Measurements from ENCODE around the gene AFF1.
A peak's percentile ranks its signal among the peaks of the same experiment; 100 is the strongest.

The AFF1 gene

GRCh38 chr4:87114245-87115062 is 179.6 kb downstream of the AFF1 start:
- no peak for DNase-seq (ENCODE audit: low read depth, low spot score)
- no peak overlapping the region for H3K4me3 ChIP-seq (ENCODE audit: low read depth, low read length)
- peak; percentile 21 for TF ChIP-seq CTCF (IDR thresholded peaks at IDR 0.05; ENCODE audit: low read depth, low read length)
- in situ Hi-C loops (cut with HindIII; ENCODE audit: low sequenced_read_pairs) = no loop called here

- no peak overlapping the region for H3K4me3 ChIP-seq (ENCODE audit: low read depth, low read length)
- DNase-seq (ENCODE audit: low read depth, low spot score) = peak; percentile 52
- in situ Hi-C loops (cut with HindIII; ENCODE audit: low sequenced_read_pairs) = no loop called here
- TF ChIP-seq CTCF (IDR thresholded peaks at IDR 0.05; ENCODE audit: low read depth, low read length) = no peak
Measured at GRCh38 chr4:87116231-87116630, 181.4 kb downstream of the AFF1 start.

- TF ChIP-seq CTCF (IDR thresholded peaks at IDR 0.05; ENCODE audit: low read depth, low read length) = no peak
- H3K4me3 ChIP-seq (ENCODE audit: low read depth, low read length) = no peak overlapping the region
- in situ Hi-C loops (cut with HindIII; ENCODE audit: low sequenced_read_pairs) = no loop called here
- no peak for DNase-seq (ENCODE audit: low read depth, low spot score)
Measured at GRCh38 chr4:87117051-87117731, 182.4 kb downstream of the AFF1 start.

- TF ChIP-seq CTCF (IDR thresholded peaks at IDR 0.05; ENCODE audit: low read depth, low read length) = no peak
Measured at GRCh38 chr4:87117732-87118075, 182.9 kb downstream of the AFF1 start.

GRCh38 chr4:87118421-87118820 is 183.6 kb downstream of the AFF1 start:
- in situ Hi-C loops (cut with HindIII; ENCODE audit: low sequenced_read_pairs) = no loop called here
- DNase-seq (ENCODE audit: low read depth, low spot score) = no peak
- no peak overlapping the region for H3K4me3 ChIP-seq (ENCODE audit: low read depth, low read length)
- no peak for TF ChIP-seq CTCF (IDR thresholded peaks at IDR 0.05; ENCODE audit: low read depth, low read length)

More at GRCh38 chr4:87117732-87118075, 182.9 kb downstream of the AFF1 start:
- H3K4me3 ChIP-seq (ENCODE audit: low read depth, low read length) = no peak overlapping the region
- DNase-seq (ENCODE audit: low read depth, low spot score) = no peak
- in situ Hi-C loops (cut with HindIII; ENCODE audit: low sequenced_read_pairs) = no loop called here

GRCh38 chr4:87118826-87119225 is 184.0 kb downstream of the AFF1 start:
- TF ChIP-seq CTCF (IDR thresholded peaks at IDR 0.05; ENCODE audit: low read depth, low read length) = no peak
- H3K4me3 ChIP-seq (ENCODE audit: low read depth, low read length) = no peak overlapping the region
- peak; percentile 87 for DNase-seq (ENCODE audit: low read depth, low spot score)
- in situ Hi-C loops (cut with HindIII; ENCODE audit: low sequenced_read_pairs) = no loop called here
